ENCODE data around the gene SPIC. TPM values are rescaled to one million over a fixed set of nuclear protein-coding genes. Genes with fewer than 3 reads are reported as not detected.
"Not testable (repeated sequence)": the region's sequence is repeated elsewhere in the genome, so short reads cannot be mapped to it uniquely, and the experiment has no call there.

Gene SPIC
- polyA plus RNA-seq (2013, experiment 1 of 2) = not detected
- not detected for polyA plus RNA-seq (2013, experiment 2 of 2)

DNA sequence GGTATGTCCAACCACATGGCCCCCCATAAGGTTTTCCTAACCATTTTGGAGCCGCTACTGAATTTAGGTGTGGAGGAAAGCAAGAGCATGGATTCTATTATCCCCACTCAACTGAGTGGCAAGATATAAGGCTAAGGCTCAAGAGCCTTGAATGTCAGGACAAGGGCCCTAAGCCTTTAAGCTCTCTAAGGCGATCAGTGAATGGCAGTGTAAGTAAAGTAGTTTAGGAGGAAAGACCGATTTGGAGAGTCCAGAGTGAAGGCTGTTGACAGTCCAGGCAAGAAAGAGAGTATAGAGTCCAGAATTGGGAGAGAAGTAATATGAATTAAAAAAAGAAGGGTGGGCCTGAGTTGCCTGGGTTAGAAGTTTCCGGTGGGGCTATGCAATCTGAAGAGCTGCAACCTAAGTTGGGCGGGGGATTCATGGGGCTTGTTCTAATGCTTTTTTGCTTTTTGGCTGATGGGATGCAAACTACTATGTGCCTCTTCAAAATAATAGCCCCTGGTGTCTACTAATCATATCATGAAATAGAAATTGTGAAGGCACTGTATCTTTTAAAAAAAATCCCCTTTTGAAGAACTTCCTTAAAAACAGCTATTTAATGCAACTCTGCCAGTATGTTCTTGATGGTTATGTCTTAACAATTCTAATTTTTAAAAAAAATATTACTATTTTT is at the start of gene SPIC:
Gene SPIC, plus strand, starts transcription at position 626 of the 676 bp plus-strand sequence. CDS start 1,569 bp downstream, outside the sequence.
- Histone ChIP-seq H3K27ac (ENCODE audit: low read depth, low read length) (no peak within 1 kb of the TSS), H3K36me3 (ENCODE audit: insufficient read depth, low read length) (no peaks in the 10 kb centered on the region), H3K27me3 (ENCODE audit: insufficient read depth, low read length) (peaks cover 4% of the 10 kb centered on the region; the same call in 1 of the 2 replicates), H3K9ac (ENCODE audit: low read depth, low read length) (no peak within 1 kb of the TSS), H3K4me3 (ENCODE audit: low read length) (no peak within 1 kb of the TSS), H3K9me3 (ENCODE audit: insufficient read depth, low read depth, low read length) (no peaks in the 10 kb centered on the region), H3K4me1 (ENCODE audit: insufficient read depth, low read length) (peaks cover 13% of the 10 kb centered on the region)
- 78% methylated on average over 4 of the region's 5 CpGs for WGBS

DNA sequence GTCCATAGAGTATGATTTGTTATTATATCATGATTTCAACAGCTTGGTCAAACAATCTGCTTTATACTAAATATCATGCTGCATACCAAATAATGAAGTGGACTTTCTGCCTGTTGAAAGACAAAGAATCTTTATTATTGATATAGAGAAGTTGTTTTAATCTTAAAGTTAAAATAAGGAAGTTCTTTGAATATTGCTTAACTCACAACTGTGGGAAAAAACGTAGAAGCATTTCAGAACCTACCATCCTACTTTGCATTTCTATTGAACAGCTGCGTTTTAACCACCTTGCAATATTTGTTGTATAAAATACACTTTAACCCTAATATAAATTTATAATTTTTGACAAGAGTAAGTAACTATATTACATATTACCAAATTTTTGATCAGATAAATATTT is 44.7 kb upstream of the SPIC start:
- WGBS = 80% methylated on average over 1 of the region's 2 CpGs
- no peaks in the 10 kb centered on the region for H3K36me3 ChIP-seq (ENCODE audit: insufficient read depth, low read length)
- no peak overlapping the region for H3K4me3 ChIP-seq (ENCODE audit: low read length)
- H3K9ac ChIP-seq (ENCODE audit: low read depth, low read length) = no peak overlapping the region
- no peak overlapping the region for H3K27ac ChIP-seq (ENCODE audit: low read depth, low read length)
- no peaks in the 10 kb centered on the region for H3K4me1 ChIP-seq (ENCODE audit: insufficient read depth, low read length)
- H3K9me3 ChIP-seq (ENCODE audit: insufficient read depth, low read depth, low read length) = no peaks in the 10 kb centered on the region
- no peaks in the 10 kb centered on the region for H3K27me3 ChIP-seq (ENCODE audit: insufficient read depth, low read length)

DNA sequence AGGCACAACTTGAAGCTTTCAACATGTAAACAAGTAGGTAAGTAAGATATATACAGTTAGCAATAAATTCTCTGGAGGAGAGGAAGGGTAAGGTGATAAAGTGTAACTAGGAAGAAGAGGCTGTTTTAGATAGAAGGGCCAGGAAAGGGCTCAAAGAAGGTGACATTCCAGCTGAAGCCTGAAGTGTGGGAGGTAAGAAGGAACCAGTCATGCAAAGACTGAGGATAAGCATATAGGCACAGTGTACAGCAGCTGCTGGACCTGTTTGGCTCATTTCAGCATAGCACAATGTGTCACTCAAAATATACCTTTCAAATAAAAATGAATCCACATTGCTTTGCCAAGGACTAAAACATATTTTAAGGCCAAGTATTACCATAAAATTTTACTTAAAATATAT is 39.0 kb upstream of the SPIC start:
- Histone ChIP-seq H3K9me3 (ENCODE audit: insufficient read depth, low read depth, low read length) (no peaks in the 10 kb centered on the region), H3K9ac (ENCODE audit: low read depth, low read length) (no peak overlapping the region)

DNA sequence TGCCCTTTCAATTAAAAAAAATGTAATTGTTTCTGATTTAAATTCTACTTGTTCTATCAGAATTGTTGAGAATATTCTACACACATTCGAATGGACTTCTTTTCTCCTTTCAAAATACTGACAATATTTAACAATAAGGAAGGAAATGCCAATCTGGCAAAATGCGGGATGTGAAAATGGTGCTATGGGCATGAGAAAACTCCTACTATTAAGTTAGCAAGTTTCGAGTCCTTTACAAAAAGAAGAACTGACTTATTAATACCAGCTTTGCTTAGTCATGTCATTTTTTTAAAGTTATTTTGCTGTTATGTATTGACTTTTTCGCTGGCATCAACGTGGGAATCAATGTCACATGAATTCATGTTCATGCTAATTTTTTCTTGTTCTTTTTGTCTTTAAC is 35.9 kb upstream of the SPIC start:
- no peaks in the 10 kb centered on the region for H3K9me3 ChIP-seq (ENCODE audit: insufficient read depth, low read depth, low read length)
- WGBS = 94% methylated on average over 2 of the region's 5 CpGs
- H3K27ac ChIP-seq (ENCODE audit: low read depth, low read length) = no peak overlapping the region
- H3K9ac ChIP-seq (ENCODE audit: low read depth, low read length) = no peak overlapping the region
- no peak overlapping the region for H3K4me3 ChIP-seq (ENCODE audit: low read length)
- no peaks in the 10 kb centered on the region for H3K27me3 ChIP-seq (ENCODE audit: insufficient read depth, low read length)
- H3K36me3 ChIP-seq (ENCODE audit: insufficient read depth, low read length) = no peaks in the 10 kb centered on the region
- no peaks in the 10 kb centered on the region for H3K4me1 ChIP-seq (ENCODE audit: insufficient read depth, low read length)

More for the DNA sequence above, 39.0 kb upstream of the SPIC start:
- H3K36me3 ChIP-seq (ENCODE audit: insufficient read depth, low read length) = no peaks in the 10 kb centered on the region
- no peak overlapping the region for H3K27ac ChIP-seq (ENCODE audit: low read depth, low read length)
- no peaks in the 10 kb centered on the region for H3K27me3 ChIP-seq (ENCODE audit: insufficient read depth, low read length)
- H3K4me1 ChIP-seq (ENCODE audit: insufficient read depth, low read length) = no peaks in the 10 kb centered on the region
- no peak overlapping the region for H3K4me3 ChIP-seq (ENCODE audit: low read length)

DNA sequence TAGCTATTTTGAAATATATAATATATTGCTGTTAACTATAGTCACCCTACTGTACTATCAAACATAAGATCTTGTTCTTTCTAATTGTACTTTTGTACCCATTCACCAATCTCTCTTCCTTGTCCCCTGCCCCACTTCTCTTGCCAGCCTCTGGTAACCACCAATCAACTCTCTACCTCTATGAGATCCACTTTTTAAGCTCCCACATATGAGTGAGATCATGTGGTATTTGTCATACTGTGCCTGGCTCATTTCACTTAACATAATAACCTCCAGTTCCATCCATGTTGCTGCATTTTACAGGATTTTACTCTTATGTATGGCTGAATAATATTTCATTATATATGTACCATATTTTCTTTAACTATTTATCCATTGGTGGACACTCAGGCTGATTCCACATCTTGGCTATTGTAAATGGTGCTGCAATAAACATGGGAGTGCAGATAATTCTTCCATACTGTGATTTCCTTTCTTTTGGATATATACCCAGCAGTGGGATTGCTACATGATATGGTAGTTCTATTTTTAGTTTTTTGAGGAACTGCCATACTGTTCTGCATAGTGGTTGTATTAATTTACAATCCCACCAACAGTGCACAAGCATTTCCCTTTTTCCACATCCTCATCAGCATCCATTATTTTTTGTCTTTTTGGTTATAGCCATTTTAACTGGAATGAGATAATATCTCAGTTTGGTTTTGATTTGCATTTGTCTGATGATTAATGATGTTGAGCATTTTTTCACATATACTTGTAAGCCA is 33.5 kb upstream of the SPIC start:
- Histone ChIP-seq H3K4me3 (ENCODE audit: low read length) (no peak overlapping the region), H3K9me3 (ENCODE audit: insufficient read depth, low read depth, low read length) (no peaks in the 10 kb centered on the region), H3K27ac (ENCODE audit: low read depth, low read length) (no peak overlapping the region), H3K9ac (ENCODE audit: low read depth, low read length) (no peak overlapping the region), H3K4me1 (ENCODE audit: insufficient read depth, low read length) (no peaks in the 10 kb centered on the region), H3K36me3 (ENCODE audit: insufficient read depth, low read length) (no peaks in the 10 kb centered on the region), H3K27me3 (ENCODE audit: insufficient read depth, low read length) (no peaks in the 10 kb centered on the region)

DNA sequence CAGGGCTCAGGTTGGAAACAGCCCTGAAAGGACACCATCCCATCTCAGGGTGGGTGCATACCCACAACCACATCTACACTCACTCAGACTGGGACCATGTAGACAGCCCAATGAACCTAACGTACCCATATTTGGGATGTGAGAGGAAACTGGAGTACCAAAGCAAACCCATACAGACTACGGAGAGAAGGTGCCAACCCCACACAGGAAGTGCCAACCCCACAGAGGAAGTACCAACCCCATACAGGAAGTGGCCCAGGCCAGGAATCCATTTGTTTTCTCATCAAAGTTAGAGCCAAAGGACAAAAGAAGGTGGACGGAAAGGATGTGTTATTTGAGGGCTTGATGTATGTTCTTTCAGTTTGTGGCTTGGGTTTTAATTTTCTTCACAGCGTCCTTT is 19.5 kb upstream of the SPIC start:
- Histone ChIP-seq H3K36me3 (ENCODE audit: insufficient read depth, low read length) (no peaks in the 10 kb centered on the region), H3K9ac (ENCODE audit: low read depth, low read length) (no peak overlapping the region), H3K9me3 (ENCODE audit: insufficient read depth, low read depth, low read length) (peaks cover 10% of the 10 kb centered on the region; the same call in 1 of the 2 replicates), H3K4me1 (ENCODE audit: insufficient read depth, low read length) (no peaks in the 10 kb centered on the region), H3K27me3 (ENCODE audit: insufficient read depth, low read length) (no peaks in the 10 kb centered on the region), H3K4me3 (ENCODE audit: low read length) (no peak overlapping the region), H3K27ac (ENCODE audit: low read depth, low read length) (no peak overlapping the region)
- 89% methylated on average over 4 of the region's 4 CpGs for WGBS

DNA sequence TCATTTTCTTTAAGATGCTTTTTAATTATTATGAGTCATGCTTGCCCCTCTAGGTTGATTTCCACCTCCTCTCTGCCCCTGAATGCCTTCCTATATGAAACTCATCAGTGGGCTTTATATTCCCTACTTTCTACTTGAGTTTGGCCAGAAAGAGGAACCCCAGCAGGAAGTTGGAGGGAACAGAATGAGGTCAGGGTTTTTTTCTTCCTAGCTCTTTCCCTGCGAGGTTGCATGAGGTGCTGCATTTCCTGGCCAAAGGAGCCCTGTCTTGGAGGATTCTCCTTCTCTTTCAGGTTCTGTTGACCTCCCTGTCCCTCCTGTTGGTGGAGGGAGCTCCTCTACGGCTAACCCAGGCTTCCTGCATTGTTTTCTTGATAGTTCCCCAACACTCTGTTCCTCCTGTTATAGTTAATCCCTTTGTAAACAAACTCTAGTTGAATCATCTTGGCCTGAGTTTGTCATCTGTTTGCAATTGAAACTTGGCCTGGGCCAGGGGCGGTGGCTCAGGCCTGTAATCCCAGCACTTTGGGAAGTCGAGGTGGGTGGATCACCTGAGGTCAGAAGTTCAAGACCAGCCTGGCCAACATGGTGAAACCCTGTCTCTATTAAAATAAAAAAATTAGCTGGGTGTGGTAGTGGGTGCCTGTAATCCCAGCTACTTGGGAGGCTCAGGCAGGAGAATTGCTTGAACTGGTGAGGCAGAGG is 15.3 kb upstream of the SPIC start:
- no peak overlapping the region for H3K4me3 ChIP-seq (ENCODE audit: low read length)
- peaks cover 10% of the 10 kb centered on the region; the same call in 1 of the 2 replicates for H3K9me3 ChIP-seq (ENCODE audit: insufficient read depth, low read depth, low read length)
- no peaks in the 10 kb centered on the region for H3K4me1 ChIP-seq (ENCODE audit: insufficient read depth, low read length)
- no peaks in the 10 kb centered on the region for H3K27me3 ChIP-seq (ENCODE audit: insufficient read depth, low read length)
- no peak overlapping the region for H3K9ac ChIP-seq (ENCODE audit: low read depth, low read length)
- 43% methylated on average over 4 of the region's 4 CpGs for WGBS
- H3K36me3 ChIP-seq (ENCODE audit: insufficient read depth, low read length) = no peaks in the 10 kb centered on the region
- H3K27ac ChIP-seq (ENCODE audit: low read depth, low read length) = no peak overlapping the region

DNA sequence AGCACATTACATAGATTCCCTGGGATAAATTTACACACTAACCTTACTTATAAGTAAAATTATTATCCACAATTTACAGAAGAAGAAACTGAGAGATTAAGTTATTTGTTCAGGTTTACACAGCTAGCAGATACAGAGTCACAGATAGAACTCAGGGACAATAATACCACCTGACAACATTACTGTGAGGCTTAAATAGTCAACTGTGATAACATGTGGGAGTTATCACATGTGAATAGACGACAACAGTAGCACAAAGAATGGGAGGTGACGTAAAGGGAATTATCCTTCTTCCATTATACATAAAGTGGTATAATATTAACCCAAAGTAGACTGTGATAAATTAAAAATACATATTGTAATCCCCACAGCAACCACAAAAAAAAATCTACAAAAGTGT is 6.2 kb upstream of the SPIC start:
- Histone ChIP-seq H3K4me3 (ENCODE audit: low read length) (no peak overlapping the region), H3K4me1 (ENCODE audit: insufficient read depth, low read length) (peaks cover 2% of the 10 kb centered on the region), H3K27ac (ENCODE audit: low read depth, low read length) (no peak overlapping the region), H3K36me3 (ENCODE audit: insufficient read depth, low read length) (no peaks in the 10 kb centered on the region), H3K9me3 (ENCODE audit: insufficient read depth, low read depth, low read length) (no peaks in the 10 kb centered on the region), H3K27me3 (ENCODE audit: insufficient read depth, low read length) (peaks cover 4% of the 10 kb centered on the region; the same call in 1 of the 2 replicates), H3K9ac (ENCODE audit: low read depth, low read length) (no peak overlapping the region)
- WGBS = no CpG with 5 or more reads among the region's 2 CpGs

DNA sequence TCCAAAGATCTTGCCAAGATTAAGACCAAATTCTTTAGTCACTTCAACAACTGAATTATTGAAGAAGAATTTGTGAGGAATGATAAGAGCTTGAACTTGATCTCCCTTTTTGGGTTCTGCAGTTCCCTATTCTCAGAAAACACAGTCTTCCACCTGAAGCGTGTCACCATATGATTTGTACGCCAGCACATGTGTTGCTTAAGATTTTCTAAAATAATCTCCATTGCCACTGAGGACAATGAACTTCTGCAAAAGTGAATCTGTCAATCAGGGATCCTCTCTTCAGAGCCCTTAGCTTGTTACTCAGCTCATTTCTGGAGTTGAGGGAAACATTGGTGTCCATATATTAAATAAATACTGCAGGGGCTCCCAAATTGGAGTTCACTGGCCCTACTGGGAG is 4.2 kb upstream of the SPIC start:
- WGBS = 100% methylated on average over 2 of the region's 2 CpGs
- Histone ChIP-seq H3K4me1 (ENCODE audit: insufficient read depth, low read length) (peaks cover 13% of the 10 kb centered on the region), H3K4me3 (ENCODE audit: low read length) (no peak overlapping the region), H3K36me3 (ENCODE audit: insufficient read depth, low read length) (no peaks in the 10 kb centered on the region), H3K27me3 (ENCODE audit: insufficient read depth, low read length) (peaks cover 4% of the 10 kb centered on the region; the same call in 1 of the 2 replicates), H3K27ac (ENCODE audit: low read depth, low read length) (no peak overlapping the region), H3K9ac (ENCODE audit: low read depth, low read length) (no peak overlapping the region), H3K9me3 (ENCODE audit: insufficient read depth, low read depth, low read length) (no peaks in the 10 kb centered on the region)

DNA sequence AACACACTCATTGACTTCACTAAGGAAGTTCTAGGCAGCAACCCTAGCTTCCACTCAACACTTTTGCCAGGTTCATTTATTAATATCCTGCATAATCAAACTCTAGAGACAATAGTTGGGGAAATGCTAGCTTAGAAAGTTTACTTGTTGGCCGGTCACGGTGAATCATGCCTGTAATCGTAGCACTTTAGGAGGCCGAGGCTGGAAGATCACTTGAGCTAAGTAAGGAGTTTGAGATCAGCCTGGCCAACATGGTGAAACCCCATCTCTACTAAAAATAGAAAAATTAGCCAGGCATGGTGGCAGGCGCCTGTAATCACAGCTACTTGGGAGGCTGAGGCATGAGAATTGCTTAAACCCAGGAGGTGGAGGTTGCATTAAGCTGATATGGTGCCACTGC is 3.3 kb upstream of the SPIC start:
- not testable (repeated sequence) for H3K27ac ChIP-seq (ENCODE audit: low read depth, low read length)

DNA sequence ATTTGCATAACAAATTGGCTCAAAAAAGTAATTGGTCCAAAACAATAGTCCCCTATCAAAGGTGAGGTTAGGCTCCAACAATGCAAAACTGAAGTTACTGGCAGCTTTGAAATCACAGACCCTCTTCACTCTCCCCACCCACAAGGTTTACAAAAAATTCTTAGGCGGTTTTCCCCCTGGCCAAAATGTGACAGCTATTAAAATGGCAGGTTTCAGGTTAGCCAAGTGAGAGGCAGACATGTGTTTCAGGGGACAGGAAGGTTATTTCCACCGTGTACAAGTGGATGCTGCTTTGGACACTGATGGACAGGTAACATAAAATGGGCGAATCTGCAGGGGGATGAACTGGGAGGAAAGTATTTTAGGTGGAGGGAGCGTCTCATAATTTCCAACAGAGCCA is 888 bp upstream of the SPIC start:
- Histone ChIP-seq H3K9ac (ENCODE audit: low read depth, low read length) (no peak overlapping the region), H3K9me3 (ENCODE audit: insufficient read depth, low read depth, low read length) (no peaks in the 10 kb centered on the region), H3K4me1 (ENCODE audit: insufficient read depth, low read length) (peaks cover 13% of the 10 kb centered on the region), H3K36me3 (ENCODE audit: insufficient read depth, low read length) (no peaks in the 10 kb centered on the region), H3K27ac (ENCODE audit: low read depth, low read length) (no peak overlapping the region), H3K4me3 (ENCODE audit: low read length) (no peak overlapping the region), H3K27me3 (ENCODE audit: insufficient read depth, low read length) (peaks cover 4% of the 10 kb centered on the region; the same call in 1 of the 2 replicates)
- WGBS = 63% methylated on average over 3 of the region's 4 CpGs

More for the DNA sequence above, 3.3 kb upstream of the SPIC start:
- not testable (repeated sequence) for H3K4me3 ChIP-seq (ENCODE audit: low read length); H3K36me3 ChIP-seq (ENCODE audit: insufficient read depth, low read length); H3K9me3 ChIP-seq (ENCODE audit: insufficient read depth, low read depth, low read length); H3K9ac ChIP-seq (ENCODE audit: low read depth, low read length); H3K27me3 ChIP-seq (ENCODE audit: insufficient read depth, low read length)
- 96% methylated on average over 5 of the region's 5 CpGs for WGBS
- peaks cover 13% of the 10 kb centered on the region for H3K4me1 ChIP-seq (ENCODE audit: insufficient read depth, low read length)

Measured in HUES64 (cell line).